ENCODE data around the gene NOG. TPM values are rescaled to one million over a fixed set of nuclear protein-coding genes. Genes with fewer than 3 reads are reported as not detected.
A peak's percentile ranks its signal among the peaks of the same experiment; 100 is the strongest.

Gene NOG
- total RNA-seq, 3 donors from 2014 or later = 0.48 to 1.6 (median 0.88) TPM

DNA sequence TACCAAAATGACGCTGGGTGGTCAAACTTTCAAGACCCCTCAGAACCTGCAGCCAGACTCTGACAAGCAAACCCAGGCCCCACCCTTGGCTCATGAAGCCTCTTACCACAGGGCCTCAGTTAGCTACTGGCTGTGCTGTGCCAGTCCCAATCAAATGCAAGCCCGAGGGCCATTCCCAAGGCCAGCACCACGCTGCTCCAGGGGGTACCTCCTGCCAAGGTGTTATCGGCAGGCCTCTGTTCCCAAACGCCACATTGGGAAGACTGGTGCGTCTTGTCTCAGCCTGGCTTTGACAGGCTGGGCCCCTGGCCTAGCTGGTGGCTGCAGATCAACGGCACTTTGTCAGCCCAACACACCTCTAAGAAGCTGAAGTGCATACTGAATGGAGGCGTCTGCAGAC lies 35.8 kb upstream of the NOG start:
- TF ChIP-seq, protein P1, sequence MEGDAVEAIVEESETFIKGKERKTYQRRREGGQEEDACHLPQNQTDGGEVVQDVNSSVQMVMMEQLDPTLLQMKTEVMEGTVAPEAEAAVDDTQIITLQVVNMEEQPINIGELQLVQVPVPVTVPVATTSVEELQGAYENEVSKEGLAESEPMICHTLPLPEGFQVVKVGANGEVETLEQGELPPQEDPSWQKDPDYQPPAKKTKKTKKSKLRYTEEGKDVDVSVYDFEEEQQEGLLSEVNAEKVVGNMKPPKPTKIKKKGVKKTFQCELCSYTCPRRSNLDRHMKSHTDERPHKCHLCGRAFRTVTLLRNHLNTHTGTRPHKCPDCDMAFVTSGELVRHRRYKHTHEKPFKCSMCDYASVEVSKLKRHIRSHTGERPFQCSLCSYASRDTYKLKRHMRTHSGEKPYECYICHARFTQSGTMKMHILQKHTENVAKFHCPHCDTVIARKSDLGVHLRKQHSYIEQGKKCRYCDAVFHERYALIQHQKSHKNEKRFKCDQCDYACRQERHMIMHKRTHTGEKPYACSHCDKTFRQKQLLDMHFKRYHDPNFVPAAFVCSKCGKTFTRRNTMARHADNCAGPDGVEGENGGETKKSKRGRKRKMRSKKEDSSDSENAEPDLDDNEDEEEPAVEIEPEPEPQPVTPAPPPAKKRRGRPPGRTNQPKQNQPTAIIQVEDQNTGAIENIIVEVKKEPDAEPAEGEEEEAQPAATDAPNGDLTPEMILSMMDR (IDR thresholded peaks at IDR 0.05) = no peak
- TF ChIP-seq POLR2A (IDR thresholded peaks at IDR 0.05) (no peak), POLR2AphosphoS5 (IDR thresholded peaks at IDR 0.05) (no peak)
- Histone ChIP-seq H3K27me3 (no peaks in the 10 kb centered on the region), H3K27ac (no peak overlapping the region), H3K4me3 (no peak overlapping the region), H3K9me3 (no peaks in the 10 kb centered on the region), H3K36me3 (no peaks in the 10 kb centered on the region), H3K4me1 (no peaks in the 10 kb centered on the region)
- intact Hi-C loops (cut with DNase I; ENCODE audit: low total_unique reads) = no loop called here
- no peak for DNase-seq (ENCODE audit: low spot score in 2 of 2)

DNA sequence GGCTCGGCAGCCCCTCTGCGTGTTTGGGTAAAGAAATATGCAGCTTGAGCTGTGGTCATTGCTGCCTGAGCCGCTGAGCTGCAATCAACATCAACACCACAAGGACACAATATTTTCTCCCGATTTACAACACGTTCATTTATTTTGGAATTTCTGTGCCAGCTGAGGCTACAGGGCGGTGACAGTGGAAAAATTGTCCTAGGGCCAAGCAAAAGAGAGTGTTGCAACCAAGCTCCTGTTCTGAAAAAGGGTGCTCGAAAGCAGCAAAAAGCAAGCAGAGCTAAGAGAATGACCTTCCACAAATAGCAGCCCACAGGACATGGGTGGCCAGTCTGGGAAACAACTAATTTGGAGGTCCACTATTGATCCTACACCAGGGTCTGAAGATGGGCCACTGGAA lies 35.4 kb upstream of the NOG start:
- TF ChIP-seq POLR2AphosphoS5 (IDR thresholded peaks at IDR 0.05) (no peak), POLR2A (IDR thresholded peaks at IDR 0.05) (no peak)
- TF ChIP-seq, protein P1 (IDR thresholded peaks at IDR 0.05) = no peak

DNA sequence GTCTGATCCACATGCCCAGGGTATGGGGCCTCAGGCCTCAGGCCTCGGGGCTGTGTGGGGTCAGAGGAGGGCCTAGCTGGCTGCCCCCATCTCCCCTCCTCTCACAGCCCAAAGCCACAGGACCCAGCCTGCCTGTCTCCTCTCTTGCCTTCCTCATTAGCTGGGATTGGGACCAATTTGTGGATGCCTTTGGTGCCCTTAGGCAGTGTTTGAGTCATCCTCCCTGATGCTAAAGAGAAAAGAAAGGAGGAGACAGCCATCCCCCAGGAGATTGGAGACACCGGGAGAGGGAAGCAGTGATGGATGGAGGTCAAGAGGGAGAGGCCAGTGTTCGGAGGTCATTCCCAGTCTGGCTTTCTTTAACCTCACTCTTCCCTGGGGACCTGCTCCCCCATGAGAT lies 23.3 kb upstream of the NOG start:
- H3K27me3 ChIP-seq = no peaks in the 10 kb centered on the region
- H3K4me1 ChIP-seq = no peaks in the 10 kb centered on the region
- H3K36me3 ChIP-seq = no peaks in the 10 kb centered on the region
- intact Hi-C loops (cut with DNase I; ENCODE audit: low total_unique reads) = no loop called here
- TF ChIP-seq POLR2A (IDR thresholded peaks at IDR 0.05) = no peak
- no peak for TF ChIP-seq POLR2AphosphoS5 (IDR thresholded peaks at IDR 0.05)
- TF ChIP-seq, protein P1 (IDR thresholded peaks at IDR 0.05) = no peak
- no peak overlapping the region for H3K4me3 ChIP-seq
- H3K9me3 ChIP-seq = no peaks in the 10 kb centered on the region
- DNase-seq (ENCODE audit: low spot score in 2 of 2) = no peak
- H3K27ac ChIP-seq = no peak overlapping the region

More for the DNA sequence above, 35.4 kb upstream of the NOG start:
- Histone ChIP-seq H3K36me3 (no peaks in the 10 kb centered on the region), H3K27me3 (no peaks in the 10 kb centered on the region), H3K4me1 (no peaks in the 10 kb centered on the region), H3K27ac (no peak overlapping the region), H3K9me3 (no peaks in the 10 kb centered on the region), H3K4me3 (no peak overlapping the region)
- no peak for DNase-seq (ENCODE audit: low spot score in 2 of 2)
- intact Hi-C loops (cut with DNase I; ENCODE audit: low total_unique reads) = no loop called here

DNA sequence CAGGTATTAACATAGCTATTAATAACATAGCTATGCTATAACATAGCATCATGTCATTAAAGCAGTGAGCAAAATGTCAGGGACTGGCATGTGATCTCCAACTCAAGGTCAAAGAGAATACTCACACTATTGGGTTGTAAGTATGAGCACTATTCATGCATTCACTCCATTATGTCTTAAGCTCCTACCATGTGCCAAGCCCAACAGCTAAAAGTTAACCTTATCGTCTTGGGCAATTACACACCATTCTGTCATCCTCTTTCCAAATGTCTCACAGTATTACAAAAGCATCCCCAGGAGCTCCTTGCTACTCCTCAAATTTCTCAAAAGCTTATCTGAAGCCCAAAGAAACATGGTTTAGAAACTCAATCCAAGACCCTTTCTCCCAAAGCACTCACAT lies 22.0 kb upstream of the NOG start:
- Histone ChIP-seq H3K9me3 (no peaks in the 10 kb centered on the region), H3K4me3 (no peak overlapping the region), H3K4me1 (no peaks in the 10 kb centered on the region), H3K27ac (no peak overlapping the region), H3K27me3 (no peaks in the 10 kb centered on the region), H3K36me3 (no peaks in the 10 kb centered on the region)
- TF ChIP-seq POLR2A (IDR thresholded peaks at IDR 0.05) = no peak
- no peak for TF ChIP-seq POLR2AphosphoS5 (IDR thresholded peaks at IDR 0.05)
- TF ChIP-seq, protein P1 (IDR thresholded peaks at IDR 0.05) = no peak
- intact Hi-C loops (cut with DNase I; ENCODE audit: low total_unique reads) = no loop called here
- no peak for DNase-seq (ENCODE audit: low spot score in 2 of 2)

DNA sequence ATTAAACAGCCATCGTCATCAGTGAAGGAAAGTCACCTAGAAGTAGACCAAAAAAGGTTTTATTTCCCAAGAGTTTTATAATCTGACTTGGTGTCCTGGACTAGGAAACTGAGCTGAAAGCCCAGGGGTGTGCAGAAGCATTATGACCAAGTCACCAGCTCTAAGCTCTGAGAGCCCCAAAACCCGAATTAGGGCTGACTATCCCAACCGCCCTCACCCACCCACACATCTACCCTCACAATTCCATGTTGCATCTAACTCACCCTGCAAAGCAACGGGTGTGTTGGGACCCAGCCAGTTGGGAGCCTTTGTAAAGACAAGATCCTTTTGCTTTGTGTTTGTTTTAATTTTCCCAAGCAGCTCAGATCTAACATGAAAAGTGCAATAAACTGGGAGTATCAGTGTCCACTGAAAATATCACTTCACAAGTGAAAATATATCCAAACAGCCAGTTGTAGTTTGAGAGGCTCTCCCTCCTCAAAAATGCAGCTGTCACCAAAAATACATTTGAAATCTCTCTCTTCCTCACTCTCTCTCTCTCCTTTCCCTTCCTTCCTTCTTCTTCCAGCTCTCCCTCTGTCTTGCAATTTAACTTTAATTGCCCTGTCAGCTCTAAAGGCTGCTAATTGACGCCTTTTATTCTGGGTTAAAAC lies 16.2 kb upstream of the NOG start:
- TF ChIP-seq POLR2AphosphoS5 (IDR thresholded peaks at IDR 0.05) = no peak
- no peak for TF ChIP-seq POLR2A (IDR thresholded peaks at IDR 0.05)
- TF ChIP-seq, protein P1 (IDR thresholded peaks at IDR 0.05) = no peak
- peaks cover 0 to 3% of the 10 kb centered on the region in 2 donors for H3K27me3 ChIP-seq
- H3K9me3 ChIP-seq = no peaks in the 10 kb centered on the region
- H3K27ac ChIP-seq = no peak overlapping the region
- no peaks in the 10 kb centered on the region for H3K4me1 ChIP-seq
- H3K4me3 ChIP-seq = peak overlapping the region in 1 of 3 donors; percentile 45
- no peaks in the 10 kb centered on the region for H3K36me3 ChIP-seq
- intact Hi-C loops (cut with DNase I; ENCODE audit: low total_unique reads) = no loop called here
- no peak for DNase-seq (ENCODE audit: low spot score in 2 of 2)

Data from breast epithelium (tissue), 4 donors.